ENCODE results near the gene RNF10.

- TF ChIP-seq CTCF (IDR thresholded peaks at IDR 0.05) (no peak), ZFX (IDR thresholded peaks at IDR 0.05; ENCODE audit: borderline replicate concordance) (no peak)
These were observed 45.0 kb downstream of the RNF10 start for GRCh38 chr12:120579179-120579578.

Data from 22Rv1 (cell line).